Astrocyte of the cerebellum (primary cell): ENCODE results near the gene ASTN2.

Experiments
- DNase-seq: peaks from one replicate; pipeline ENCODE4 v3.0.0-alpha.2; 2011; ENCODE audit warnings: low read depth
- H3K4me3 ChIP-seq: 2 replicates; pipeline ENCODE4 v1.5.1; 2011; ENCODE audit warnings: mild to moderate bottlenecking, low read depth, low read length, moderate library complexity
- CTCF ChIP-seq: IDR thresholded peaks from 2 replicates; pipeline ENCODE4 v1.5.1; 2012; ENCODE audit warnings: low read length, low read depth, moderate library complexity, mild to moderate bottlenecking; ENCODE audit errors: missing control alignments
- in situ Hi-C: cut with HindIII; loops from 2 replicates; pipeline ENCODE4 v1.10.0; 2017; ENCODE audit warnings: low sequenced_read_pairs

ASTN2 gene

GRCh38 chr9:116733010-116733641 is 681.7 kb downstream of the ASTN2 start:
- TF ChIP-seq CTCF, result no peak
- DNase-seq, result no peak
- no peak overlapping the region for H3K4me3 ChIP-seq
- in situ Hi-C loops, result no loop called here

- no peak for DNase-seq
- TF ChIP-seq CTCF, result no peak
- H3K4me3 ChIP-seq, result no peak overlapping the region
- in situ Hi-C loops, result no loop called here
Measured at GRCh38 chr9:116726602-116727001, 688.3 kb downstream of the ASTN2 start.

GRCh38 chr9:116724123-116724522 is 690.7 kb downstream of the ASTN2 start:
- DNase-seq, result no peak
- H3K4me3 ChIP-seq, result no peak overlapping the region
- in situ Hi-C loops, result no loop called here
- TF ChIP-seq CTCF, result no peak

- in situ Hi-C loops, result no loop called here
- DNase-seq, result no peak
- no peak for TF ChIP-seq CTCF
- no peak overlapping the region for H3K4me3 ChIP-seq
Measured at GRCh38 chr9:116721944-116722343, 692.9 kb downstream of the ASTN2 start.

GRCh38 chr9:116721411-116721810 is 693.4 kb downstream of the ASTN2 start:
- TF ChIP-seq CTCF, result no peak
- no peak for DNase-seq
- no peak overlapping the region for H3K4me3 ChIP-seq
- in situ Hi-C loops, result no loop called here

GRCh38 chr9:116720111-116720510 is 694.7 kb downstream of the ASTN2 start:
- no peak for DNase-seq

More at GRCh38 chr9:116720111-116720510, 694.7 kb downstream of the ASTN2 start:
- no peak for TF ChIP-seq CTCF
- in situ Hi-C loops, result no loop called here
- H3K4me3 ChIP-seq, result no peak overlapping the region
